Smooth muscle cell (in vitro differentiated cells): ENCODE measurements around the gene PGM2. TPM values are rescaled to one million over a fixed set of nuclear protein-coding genes. Genes with fewer than 3 reads are reported as not detected.
"Not testable (repeated sequence)": the region's sequence is repeated elsewhere in the genome, so short reads cannot be mapped to it uniquely, and the experiment has no call there.

ENCODE experiments used
- DNase-seq: peaks from one replicate; lab custom pipeline; 2025; ENCODE audit not compliant: unreplicated experiment; lab: John Stamatoyannopoulos, UW
- H2AFZ ChIP-seq: fragments of 200-600 bp; sonication (generic); 2 replicates; pipeline ENCODE4 v1.6.0; 2016; ENCODE audit warnings: antibody characterized with exemption, low read depth, mild to moderate bottlenecking
- H3F3A ChIP-seq: fragments of 200-600 bp; sonication (generic); 2 replicates; pipeline ENCODE4 v1.6.0; 2017; ENCODE audit warnings: antibody characterized with exemption, low read depth
- H3K27ac ChIP-seq: fragments of 200-600 bp; sonication (generic); 2 replicates; pipeline ENCODE4 v1.5.1; 2016; ENCODE audit warnings: low read depth, mild to moderate bottlenecking
- H3K27me3 ChIP-seq: fragments of 200-600 bp; sonication (generic); 2 replicates; pipeline ENCODE4 v1.6.1; 2016; ENCODE audit warnings: low read depth, mild to moderate bottlenecking
- H3K36me3 ChIP-seq: fragments of 200-600 bp; sonication (generic); 2 replicates; pipeline ENCODE4 v1.5.1; 2016; ENCODE audit warnings: low read depth
- H3K4me1 ChIP-seq: fragments of 200-600 bp; sonication (generic); 2 replicates; pipeline ENCODE4 v1.5.1; 2016; ENCODE audit warnings: low read depth
- H3K4me2 ChIP-seq: fragments of 200-600 bp; sonication (generic); 2 replicates; pipeline ENCODE4 v1.6.0; 2016; ENCODE audit warnings: mild to moderate bottlenecking
- H3K4me3 ChIP-seq: fragments of 200-600 bp; sonication (generic); 2 replicates; pipeline ENCODE4 v1.5.1; 2016; ENCODE audit warnings: mild to moderate bottlenecking
- H3K79me2 ChIP-seq: fragments of 200-600 bp; sonication (generic); 2 replicates; pipeline ENCODE4 v1.6.0; 2016; ENCODE audit warnings: low read depth, mild to moderate bottlenecking
- H3K9ac ChIP-seq: fragments of 200-600 bp; sonication (generic); 2 replicates; pipeline ENCODE4 v1.6.0; 2016; ENCODE audit warnings: low read depth
- H3K9me3 ChIP-seq: fragments of 200-600 bp; sonication (generic); replicated peaks from 2 replicates; pipeline ENCODE4 v1.5.1; 2016; ENCODE audit warnings: low read depth
- H4K20me1 ChIP-seq: fragments of 200-600 bp; sonication (generic); 2 replicates; pipeline ENCODE4 v1.6.0; 2016; ENCODE audit warnings: low read depth
- WGBS: methylation state at CpG from one replicate; pipeline ENCODE4 v1.1.7; 2016; ENCODE audit warnings: low lambda C conversion rate; 5-methylcytosine and 5-hydroxymethylcytosine counted together
- polyA plus RNA-seq: library from polyadenylated mRNA; unstranded; fragments of >200 nt; fragmentation: Nextera tagmentation; extraction: Ambion mirVana; gene quantifications from 2 replicates; pipeline ENCODE4 v1.2.1, GENCODE V29; 2016
- total RNA-seq: library from RNA; depleted of rRNA; stranded (reverse); fragments of >200 nt; gene quantifications from 2 replicates; pipeline ENCODE4 v1.2.3, GENCODE V29; 2014
- TF ChIP-seq, protein P1 (sequence below): fragments of 200-600 bp; sonication (generic); IDR thresholded peaks from 2 replicates; pipeline ENCODE4 v1.5.1; 2017; ENCODE audit warnings: borderline replicate concordance, mild to moderate bottlenecking, antibody characterized with exemption; ENCODE audit not compliant: insufficient read depth, poor library complexity, severe bottlenecking

PGM2 gene
- total RNA-seq (29.9 and 38.7 TPM in 2 replicates), polyA plus RNA-seq (11.6 and 17.3 TPM in 2 replicates)

DNA sequence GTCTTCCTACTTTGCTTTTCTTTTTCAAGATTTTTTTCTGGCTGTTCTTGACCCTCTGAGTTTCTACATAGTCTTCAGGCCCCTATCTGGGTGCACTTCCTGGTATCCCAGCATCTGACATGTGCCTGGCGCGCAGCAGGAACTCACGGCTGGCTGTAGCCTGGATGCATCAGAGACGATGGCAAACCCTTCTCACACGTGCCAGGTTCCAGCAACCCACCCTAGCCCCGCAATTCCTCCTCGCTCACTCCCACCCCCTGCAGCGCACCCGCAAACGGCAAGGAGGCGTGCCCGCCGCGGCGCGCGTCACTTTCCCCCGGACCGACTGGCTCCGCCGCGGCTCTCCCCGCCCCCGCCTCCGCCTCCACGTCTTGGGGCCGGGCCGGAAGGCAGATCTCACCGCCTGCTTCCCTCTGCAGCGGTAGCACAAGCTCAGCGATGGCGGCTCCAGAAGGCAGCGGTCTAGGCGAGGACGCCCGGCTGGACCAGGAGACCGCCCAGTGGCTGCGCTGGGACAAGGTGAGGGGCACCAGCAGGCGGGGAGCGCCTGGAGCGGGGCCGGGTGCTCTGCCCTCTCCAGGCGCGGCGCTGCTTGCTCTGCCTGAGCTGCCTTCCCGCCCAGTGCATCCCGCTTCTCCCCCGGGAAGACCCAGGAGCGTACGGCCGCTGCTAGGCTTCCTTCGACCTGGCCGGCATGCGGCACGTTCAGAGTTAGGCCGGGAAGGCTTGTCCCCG, at the start of gene PGM2:
Gene PGM2 (plus strand): TSS at position 392 of the 735 bp plus-strand sequence. CDS start 47 bp downstream, at position 439.
- Histone ChIP-seq H3K4me3 (peak within 1 kb of the TSS; percentile 76), H3F3A (no peaks in the 10 kb centered on the region), H3K4me1 (peaks cover 17% of the 10 kb centered on the region), H3K9ac (peak within 1 kb of the TSS; percentile 31), H4K20me1 (peaks cover 7% of the 10 kb centered on the region), H3K27ac (peak within 1 kb of the TSS; percentile 50), H3K27me3 (no peaks in the 10 kb centered on the region), H3K36me3 (peaks cover 2% of the 10 kb centered on the region), H3K9me3 (no peaks in the 10 kb centered on the region), H3K4me2 (peak within 1 kb of the TSS; percentile 97), H3K79me2 (peaks cover 16% of the 10 kb centered on the region), H2AFZ (peak within 1 kb of the TSS; percentile 91)
- WGBS, result under 1% methylated on average over 55 of the region's 57 CpGs
- DNase-seq, result peak; percentile 49
- TF ChIP-seq, protein P1, sequence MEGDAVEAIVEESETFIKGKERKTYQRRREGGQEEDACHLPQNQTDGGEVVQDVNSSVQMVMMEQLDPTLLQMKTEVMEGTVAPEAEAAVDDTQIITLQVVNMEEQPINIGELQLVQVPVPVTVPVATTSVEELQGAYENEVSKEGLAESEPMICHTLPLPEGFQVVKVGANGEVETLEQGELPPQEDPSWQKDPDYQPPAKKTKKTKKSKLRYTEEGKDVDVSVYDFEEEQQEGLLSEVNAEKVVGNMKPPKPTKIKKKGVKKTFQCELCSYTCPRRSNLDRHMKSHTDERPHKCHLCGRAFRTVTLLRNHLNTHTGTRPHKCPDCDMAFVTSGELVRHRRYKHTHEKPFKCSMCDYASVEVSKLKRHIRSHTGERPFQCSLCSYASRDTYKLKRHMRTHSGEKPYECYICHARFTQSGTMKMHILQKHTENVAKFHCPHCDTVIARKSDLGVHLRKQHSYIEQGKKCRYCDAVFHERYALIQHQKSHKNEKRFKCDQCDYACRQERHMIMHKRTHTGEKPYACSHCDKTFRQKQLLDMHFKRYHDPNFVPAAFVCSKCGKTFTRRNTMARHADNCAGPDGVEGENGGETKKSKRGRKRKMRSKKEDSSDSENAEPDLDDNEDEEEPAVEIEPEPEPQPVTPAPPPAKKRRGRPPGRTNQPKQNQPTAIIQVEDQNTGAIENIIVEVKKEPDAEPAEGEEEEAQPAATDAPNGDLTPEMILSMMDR, result no peak

DNA sequence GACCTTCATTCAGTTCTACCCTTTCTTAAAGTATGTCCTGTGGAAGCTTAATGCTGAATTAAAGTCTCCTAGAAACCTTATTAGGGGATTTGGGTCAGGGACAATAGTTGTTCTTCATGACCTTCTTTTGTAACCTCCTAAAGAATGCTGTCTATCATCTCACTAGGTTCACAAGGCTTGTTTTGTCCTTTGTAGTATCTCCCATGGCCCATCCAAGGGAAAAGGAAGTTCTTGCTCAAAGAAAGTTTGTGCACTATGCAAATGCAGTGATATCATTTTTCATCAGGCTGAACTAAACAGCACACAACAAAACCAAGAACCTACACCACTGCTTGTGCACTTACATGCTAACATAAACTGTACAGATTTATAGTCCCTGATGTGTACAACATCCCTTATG, 46.6 kb upstream of the PGM2 start:
- H3K36me3 ChIP-seq, result no peaks in the 10 kb centered on the region
- H3F3A ChIP-seq, result no peaks in the 10 kb centered on the region
- no peak overlapping the region for H3K9ac ChIP-seq
- no peak for DNase-seq
- H4K20me1 ChIP-seq, result no peaks in the 10 kb centered on the region
- no peaks in the 10 kb centered on the region for H3K4me1 ChIP-seq
- H3K4me2 ChIP-seq, result no peak overlapping the region
- H3K79me2 ChIP-seq, result no peaks in the 10 kb centered on the region
- no peak overlapping the region for H2AFZ ChIP-seq
- H3K4me3 ChIP-seq, result no peak overlapping the region
- TF ChIP-seq, protein P1, result no peak
- no peaks in the 10 kb centered on the region for H3K27me3 ChIP-seq
- no peak overlapping the region for H3K27ac ChIP-seq
- H3K9me3 ChIP-seq, result no peaks in the 10 kb centered on the region

DNA sequence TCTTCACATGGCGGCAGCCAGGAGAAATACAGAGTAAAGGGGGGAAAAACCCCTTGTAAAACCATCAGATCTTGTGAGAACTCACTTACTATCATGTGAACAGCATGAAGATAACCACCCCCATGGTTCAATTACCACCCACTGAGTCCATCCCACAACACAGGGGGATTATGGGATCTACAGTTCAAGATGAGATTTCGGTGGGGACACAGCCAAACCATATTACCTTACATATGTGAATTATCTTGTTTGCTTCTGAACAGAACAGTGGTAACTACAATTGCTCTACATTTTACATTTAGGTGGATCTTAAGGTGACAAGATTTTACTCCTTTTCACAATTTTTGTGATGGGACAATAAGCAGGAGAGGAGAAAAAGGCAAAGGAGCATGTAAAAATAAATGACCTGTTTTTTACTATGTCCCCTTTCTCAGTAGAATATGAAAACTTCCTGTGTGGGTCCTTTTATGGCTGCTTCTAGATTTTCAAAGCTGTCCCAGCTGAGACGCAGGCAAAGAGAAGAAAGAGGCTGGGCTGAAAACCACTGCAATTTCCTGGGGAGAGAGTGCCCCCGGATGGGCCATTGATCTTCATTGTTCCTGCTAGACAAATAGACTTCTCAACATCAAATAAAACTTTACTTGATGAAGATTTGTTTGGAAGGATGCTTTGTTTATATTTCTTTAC, 45.9 kb upstream of the PGM2 start:
- Histone ChIP-seq H3K4me3 (no peak overlapping the region), H2AFZ (no peak overlapping the region), H3K4me1 (no peaks in the 10 kb centered on the region), H3K27ac (no peak overlapping the region), H4K20me1 (no peaks in the 10 kb centered on the region), H3F3A (no peaks in the 10 kb centered on the region), H3K27me3 (no peaks in the 10 kb centered on the region), H3K36me3 (no peaks in the 10 kb centered on the region), H3K9me3 (no peaks in the 10 kb centered on the region), H3K79me2 (no peaks in the 10 kb centered on the region), H3K4me2 (no peak overlapping the region), H3K9ac (no peak overlapping the region)
- DNase-seq, result no peak
- TF ChIP-seq, protein P1, result no peak
- 47% methylated on average over 4 of the region's 4 CpGs for WGBS

DNA sequence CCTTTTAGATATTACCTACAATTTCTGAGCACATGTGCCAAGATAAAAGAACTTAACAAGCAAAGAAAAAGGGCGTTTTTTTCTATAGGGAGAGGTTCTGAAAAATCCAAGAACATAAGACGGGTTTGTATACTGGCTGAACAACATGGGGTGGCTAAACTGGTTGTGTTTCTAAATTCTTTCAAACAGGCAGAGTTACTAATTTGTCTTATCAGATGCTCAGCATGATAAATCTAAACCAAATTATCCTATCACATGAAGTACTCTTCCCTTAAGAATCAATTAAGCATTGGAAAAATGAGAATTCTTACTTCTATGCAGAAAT, 45.4 kb upstream of the PGM2 start:
- H3K4me3 ChIP-seq, result no peak overlapping the region
- no peaks in the 10 kb centered on the region for H3K9me3 ChIP-seq
- H3K27ac ChIP-seq, result no peak overlapping the region
- H3K79me2 ChIP-seq, result no peaks in the 10 kb centered on the region
- WGBS, result 66% methylated on average over 2 of the region's 2 CpGs
- no peaks in the 10 kb centered on the region for H3K4me1 ChIP-seq
- no peak overlapping the region for H2AFZ ChIP-seq
- H4K20me1 ChIP-seq, result no peaks in the 10 kb centered on the region
- no peak for DNase-seq
- no peak overlapping the region for H3K4me2 ChIP-seq
- no peak overlapping the region for H3K9ac ChIP-seq
- no peaks in the 10 kb centered on the region for H3K36me3 ChIP-seq
- TF ChIP-seq, protein P1, result no peak
- H3F3A ChIP-seq, result no peaks in the 10 kb centered on the region
- no peaks in the 10 kb centered on the region for H3K27me3 ChIP-seq

DNA sequence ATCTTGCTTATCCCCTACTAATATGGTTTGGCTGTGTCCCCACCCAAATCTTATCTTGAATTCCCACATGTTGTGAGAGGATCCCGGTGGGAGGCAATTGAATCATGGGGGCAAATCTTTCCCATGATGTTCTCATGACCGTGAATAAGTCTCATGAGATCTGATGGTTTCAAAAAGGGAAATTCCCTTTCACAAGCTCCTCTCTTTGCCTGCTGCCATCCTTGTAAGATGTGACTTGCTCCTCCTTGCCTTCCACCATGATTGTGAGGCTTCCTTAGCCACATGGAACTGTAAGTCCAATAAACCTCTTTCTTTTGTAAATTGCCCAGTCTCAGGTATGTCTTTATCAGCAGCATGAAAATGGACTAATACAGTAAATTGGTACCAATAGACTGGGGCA, 40.2 kb upstream of the PGM2 start:
- not testable (repeated sequence) for H3K4me2 ChIP-seq, H3K9me3 ChIP-seq, H3K27ac ChIP-seq, H3K4me1 ChIP-seq, H3K4me3 ChIP-seq, DNase-seq, H3F3A ChIP-seq, H3K36me3 ChIP-seq, H3K9ac ChIP-seq, H2AFZ ChIP-seq, H3K27me3 ChIP-seq, H3K79me2 ChIP-seq, H4K20me1 ChIP-seq
- WGBS, result 93% methylated on average over 2 of the region's 2 CpGs
